ENCODE measurements around the gene GNG2. TPM values are rescaled to one million over a fixed set of nuclear protein-coding genes. Genes with fewer than 3 reads are reported as not detected.

GNG2 gene
- total and polyA plus RNA-seq, 9 of the 15 experiments (the other 6 are each of a cell fraction or from before 2014, with no cell fraction given): 0.18 TPM; not detected in 8

DNA sequence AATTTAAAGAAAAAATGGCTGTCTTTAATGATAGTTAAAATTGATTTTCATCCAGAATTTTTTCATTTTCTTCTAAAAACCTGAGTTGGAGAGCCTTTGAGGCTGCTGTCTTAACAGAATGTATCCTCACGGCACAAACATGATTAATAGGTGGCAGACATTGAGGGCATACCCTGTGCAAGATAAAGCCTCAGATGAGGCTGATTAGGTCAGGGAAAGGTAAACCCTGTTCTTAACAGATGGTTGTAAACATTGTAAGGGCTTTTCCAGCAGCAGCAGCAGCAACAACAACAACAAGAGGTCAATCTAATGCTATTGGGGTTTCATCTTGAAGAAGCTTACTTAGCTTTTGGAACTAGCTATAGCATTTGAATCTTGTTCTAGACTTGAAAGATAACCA lies 17.4 kb downstream of the GNG2 start:
- in situ Hi-C loops (cut with MboI): no loop called here
- Histone ChIP-seq H2AFZ (ENCODE audit: low read depth, low read length) (no peak overlapping the region), H3K4me3 (no peak overlapping the region), H3K27ac (ENCODE audit: extremely low read depth, low read depth, low read length) (no peak overlapping the region), H3K9me1 (ENCODE audit: control insufficient read depth, insufficient read depth, low read length) (no peaks in the 10 kb centered on the region), H3K27me3 (ENCODE audit: control insufficient read depth in 2 of 2, insufficient read depth in 2 of 2, low read length in 2 of 2) (no peaks in the 10 kb centered on the region), H3K4me2 (ENCODE audit: insufficient read depth, low read length) (no peak overlapping the region), H4K20me1 (replicated peaks; ENCODE audit: control insufficient read depth, insufficient read depth, low read length) (no peaks in the 10 kb centered on the region), H3K9me3 (replicated peaks; ENCODE audit: control insufficient read depth, insufficient read depth, low read depth, low read length) (no peaks in the 10 kb centered on the region), H3K36me3 (ENCODE audit: control insufficient read depth, insufficient read depth, low read length) (no peaks in the 10 kb centered on the region), H3K79me2 (ENCODE audit: control insufficient read depth, insufficient read depth, low read length) (no peaks in the 10 kb centered on the region), H3K4me1 (replicated peaks in 1 of 2; ENCODE audit: control insufficient read depth in 2 of 2, insufficient read depth in 2 of 2, low read length in 2 of 2) (no peaks in the 10 kb centered on the region), H3K9ac (ENCODE audit: insufficient read depth in 1 of 2, low read depth in 2 of 2, low read length in 2 of 2) (no peak overlapping the region)
- no peak for DNase-seq (ENCODE audit: extremely low read depth in 1 of 4, low spot score in 3 of 4)
- ChIA-PET POLR2A (no interaction called here), CTCF (ENCODE audit: low intra/inter-chr PET ratio) (no interaction called here)
- BruUV-seq (replicated peaks): no TSS peak
- ATAC-seq: no peak
- WGBS (ENCODE audit: insufficient coverage, low coverage, missing lambda C conversion rate): 0% methylated on average over 1 of the region's 1 CpG
- intact Hi-C loops (cut with micrococcal nuclease): no loop called here
- no peak for FAIRE-seq
- TF ChIP-seq DACH1 (IDR thresholded peaks at IDR 0.05; ENCODE audit: partially characterized antibody) (no peak), RNF2 (IDR thresholded peaks at IDR 0.05) (no peak), KLF16 (IDR thresholded peaks at IDR 0.05) (no peak), SETDB1 (IDR thresholded peaks at IDR 0.05; ENCODE audit: low read length) (no peak), ZNF551 (CRISPR knock-in tag; IDR thresholded peaks at IDR 0.05) (no peak)
- TF ChIP-seq, protein P1, sequence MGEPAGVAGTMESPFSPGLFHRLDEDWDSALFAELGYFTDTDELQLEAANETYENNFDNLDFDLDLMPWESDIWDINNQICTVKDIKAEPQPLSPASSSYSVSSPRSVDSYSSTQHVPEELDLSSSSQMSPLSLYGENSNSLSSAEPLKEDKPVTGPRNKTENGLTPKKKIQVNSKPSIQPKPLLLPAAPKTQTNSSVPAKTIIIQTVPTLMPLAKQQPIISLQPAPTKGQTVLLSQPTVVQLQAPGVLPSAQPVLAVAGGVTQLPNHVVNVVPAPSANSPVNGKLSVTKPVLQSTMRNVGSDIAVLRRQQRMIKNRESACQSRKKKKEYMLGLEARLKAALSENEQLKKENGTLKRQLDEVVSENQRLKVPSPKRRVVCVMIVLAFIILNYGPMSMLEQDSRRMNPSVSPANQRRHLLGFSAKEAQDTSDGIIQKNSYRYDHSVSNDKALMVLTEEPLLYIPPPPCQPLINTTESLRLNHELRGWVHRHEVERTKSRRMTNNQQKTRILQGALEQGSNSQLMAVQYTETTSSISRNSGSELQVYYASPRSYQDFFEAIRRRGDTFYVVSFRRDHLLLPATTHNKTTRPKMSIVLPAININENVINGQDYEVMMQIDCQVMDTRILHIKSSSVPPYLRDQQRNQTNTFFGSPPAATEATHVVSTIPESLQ (CRISPR knock-in tag; IDR thresholded peaks at IDR 0.05): no peak
- TF ChIP-seq, protein P2, sequence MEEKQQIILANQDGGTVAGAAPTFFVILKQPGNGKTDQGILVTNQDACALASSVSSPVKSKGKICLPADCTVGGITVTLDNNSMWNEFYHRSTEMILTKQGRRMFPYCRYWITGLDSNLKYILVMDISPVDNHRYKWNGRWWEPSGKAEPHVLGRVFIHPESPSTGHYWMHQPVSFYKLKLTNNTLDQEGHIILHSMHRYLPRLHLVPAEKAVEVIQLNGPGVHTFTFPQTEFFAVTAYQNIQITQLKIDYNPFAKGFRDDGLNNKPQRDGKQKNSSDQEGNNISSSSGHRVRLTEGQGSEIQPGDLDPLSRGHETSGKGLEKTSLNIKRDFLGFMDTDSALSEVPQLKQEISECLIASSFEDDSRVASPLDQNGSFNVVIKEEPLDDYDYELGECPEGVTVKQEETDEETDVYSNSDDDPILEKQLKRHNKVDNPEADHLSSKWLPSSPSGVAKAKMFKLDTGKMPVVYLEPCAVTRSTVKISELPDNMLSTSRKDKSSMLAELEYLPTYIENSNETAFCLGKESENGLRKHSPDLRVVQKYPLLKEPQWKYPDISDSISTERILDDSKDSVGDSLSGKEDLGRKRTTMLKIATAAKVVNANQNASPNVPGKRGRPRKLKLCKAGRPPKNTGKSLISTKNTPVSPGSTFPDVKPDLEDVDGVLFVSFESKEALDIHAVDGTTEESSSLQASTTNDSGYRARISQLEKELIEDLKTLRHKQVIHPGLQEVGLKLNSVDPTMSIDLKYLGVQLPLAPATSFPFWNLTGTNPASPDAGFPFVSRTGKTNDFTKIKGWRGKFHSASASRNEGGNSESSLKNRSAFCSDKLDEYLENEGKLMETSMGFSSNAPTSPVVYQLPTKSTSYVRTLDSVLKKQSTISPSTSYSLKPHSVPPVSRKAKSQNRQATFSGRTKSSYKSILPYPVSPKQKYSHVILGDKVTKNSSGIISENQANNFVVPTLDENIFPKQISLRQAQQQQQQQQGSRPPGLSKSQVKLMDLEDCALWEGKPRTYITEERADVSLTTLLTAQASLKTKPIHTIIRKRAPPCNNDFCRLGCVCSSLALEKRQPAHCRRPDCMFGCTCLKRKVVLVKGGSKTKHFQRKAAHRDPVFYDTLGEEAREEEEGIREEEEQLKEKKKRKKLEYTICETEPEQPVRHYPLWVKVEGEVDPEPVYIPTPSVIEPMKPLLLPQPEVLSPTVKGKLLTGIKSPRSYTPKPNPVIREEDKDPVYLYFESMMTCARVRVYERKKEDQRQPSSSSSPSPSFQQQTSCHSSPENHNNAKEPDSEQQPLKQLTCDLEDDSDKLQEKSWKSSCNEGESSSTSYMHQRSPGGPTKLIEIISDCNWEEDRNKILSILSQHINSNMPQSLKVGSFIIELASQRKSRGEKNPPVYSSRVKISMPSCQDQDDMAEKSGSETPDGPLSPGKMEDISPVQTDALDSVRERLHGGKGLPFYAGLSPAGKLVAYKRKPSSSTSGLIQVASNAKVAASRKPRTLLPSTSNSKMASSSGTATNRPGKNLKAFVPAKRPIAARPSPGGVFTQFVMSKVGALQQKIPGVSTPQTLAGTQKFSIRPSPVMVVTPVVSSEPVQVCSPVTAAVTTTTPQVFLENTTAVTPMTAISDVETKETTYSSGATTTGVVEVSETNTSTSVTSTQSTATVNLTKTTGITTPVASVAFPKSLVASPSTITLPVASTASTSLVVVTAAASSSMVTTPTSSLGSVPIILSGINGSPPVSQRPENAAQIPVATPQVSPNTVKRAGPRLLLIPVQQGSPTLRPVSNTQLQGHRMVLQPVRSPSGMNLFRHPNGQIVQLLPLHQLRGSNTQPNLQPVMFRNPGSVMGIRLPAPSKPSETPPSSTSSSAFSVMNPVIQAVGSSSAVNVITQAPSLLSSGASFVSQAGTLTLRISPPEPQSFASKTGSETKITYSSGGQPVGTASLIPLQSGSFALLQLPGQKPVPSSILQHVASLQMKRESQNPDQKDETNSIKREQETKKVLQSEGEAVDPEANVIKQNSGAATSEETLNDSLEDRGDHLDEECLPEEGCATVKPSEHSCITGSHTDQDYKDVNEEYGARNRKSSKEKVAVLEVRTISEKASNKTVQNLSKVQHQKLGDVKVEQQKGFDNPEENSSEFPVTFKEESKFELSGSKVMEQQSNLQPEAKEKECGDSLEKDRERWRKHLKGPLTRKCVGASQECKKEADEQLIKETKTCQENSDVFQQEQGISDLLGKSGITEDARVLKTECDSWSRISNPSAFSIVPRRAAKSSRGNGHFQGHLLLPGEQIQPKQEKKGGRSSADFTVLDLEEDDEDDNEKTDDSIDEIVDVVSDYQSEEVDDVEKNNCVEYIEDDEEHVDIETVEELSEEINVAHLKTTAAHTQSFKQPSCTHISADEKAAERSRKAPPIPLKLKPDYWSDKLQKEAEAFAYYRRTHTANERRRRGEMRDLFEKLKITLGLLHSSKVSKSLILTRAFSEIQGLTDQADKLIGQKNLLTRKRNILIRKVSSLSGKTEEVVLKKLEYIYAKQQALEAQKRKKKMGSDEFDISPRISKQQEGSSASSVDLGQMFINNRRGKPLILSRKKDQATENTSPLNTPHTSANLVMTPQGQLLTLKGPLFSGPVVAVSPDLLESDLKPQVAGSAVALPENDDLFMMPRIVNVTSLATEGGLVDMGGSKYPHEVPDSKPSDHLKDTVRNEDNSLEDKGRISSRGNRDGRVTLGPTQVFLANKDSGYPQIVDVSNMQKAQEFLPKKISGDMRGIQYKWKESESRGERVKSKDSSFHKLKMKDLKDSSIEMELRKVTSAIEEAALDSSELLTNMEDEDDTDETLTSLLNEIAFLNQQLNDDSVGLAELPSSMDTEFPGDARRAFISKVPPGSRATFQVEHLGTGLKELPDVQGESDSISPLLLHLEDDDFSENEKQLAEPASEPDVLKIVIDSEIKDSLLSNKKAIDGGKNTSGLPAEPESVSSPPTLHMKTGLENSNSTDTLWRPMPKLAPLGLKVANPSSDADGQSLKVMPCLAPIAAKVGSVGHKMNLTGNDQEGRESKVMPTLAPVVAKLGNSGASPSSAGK (IDR thresholded peaks at IDR 0.05): no peak
- TF ChIP-seq, protein P3, sequence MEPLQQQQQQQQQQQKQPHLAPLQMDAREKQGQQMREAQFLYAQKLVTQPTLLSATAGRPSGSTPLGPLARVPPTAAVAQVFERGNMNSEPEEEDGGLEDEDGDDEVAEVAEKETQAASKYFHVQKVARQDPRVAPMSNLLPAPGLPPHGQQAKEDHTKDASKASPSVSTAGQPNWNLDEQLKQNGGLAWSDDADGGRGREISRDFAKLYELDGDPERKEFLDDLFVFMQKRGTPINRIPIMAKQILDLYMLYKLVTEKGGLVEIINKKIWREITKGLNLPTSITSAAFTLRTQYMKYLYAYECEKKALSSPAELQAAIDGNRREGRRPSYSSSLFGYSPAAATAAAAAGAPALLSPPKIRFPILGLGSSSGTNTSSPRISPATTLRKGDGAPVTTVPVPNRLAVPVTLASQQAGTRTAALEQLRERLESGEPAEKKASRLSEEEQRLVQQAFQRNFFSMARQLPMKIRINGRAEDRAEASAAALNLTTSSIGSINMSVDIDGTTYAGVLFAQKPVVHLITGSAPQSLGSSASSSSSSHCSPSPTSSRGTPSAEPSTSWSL (CRISPR knock-in tag; IDR thresholded peaks at IDR 0.05; ENCODE audit: borderline replicate concordance): no peak
